NCI-H446 (cell line): Measurements from ENCODE around the gene CTBP1.

Experiments
- DNase-seq, 2 experiments: peaks; one replicate each; lab custom pipeline; 2025; lab: John Stamatoyannopoulos, UW

The CTBP1 gene

GRCh38 chr4:1283711-1284110, 34.8 kb upstream of the CTBP1 start:
- DNase-seq, result no peak

- DNase-seq, result no peak
Observed at GRCh38 chr4:1279253-1279652, 30.3 kb upstream of the CTBP1 start.

DNA sequence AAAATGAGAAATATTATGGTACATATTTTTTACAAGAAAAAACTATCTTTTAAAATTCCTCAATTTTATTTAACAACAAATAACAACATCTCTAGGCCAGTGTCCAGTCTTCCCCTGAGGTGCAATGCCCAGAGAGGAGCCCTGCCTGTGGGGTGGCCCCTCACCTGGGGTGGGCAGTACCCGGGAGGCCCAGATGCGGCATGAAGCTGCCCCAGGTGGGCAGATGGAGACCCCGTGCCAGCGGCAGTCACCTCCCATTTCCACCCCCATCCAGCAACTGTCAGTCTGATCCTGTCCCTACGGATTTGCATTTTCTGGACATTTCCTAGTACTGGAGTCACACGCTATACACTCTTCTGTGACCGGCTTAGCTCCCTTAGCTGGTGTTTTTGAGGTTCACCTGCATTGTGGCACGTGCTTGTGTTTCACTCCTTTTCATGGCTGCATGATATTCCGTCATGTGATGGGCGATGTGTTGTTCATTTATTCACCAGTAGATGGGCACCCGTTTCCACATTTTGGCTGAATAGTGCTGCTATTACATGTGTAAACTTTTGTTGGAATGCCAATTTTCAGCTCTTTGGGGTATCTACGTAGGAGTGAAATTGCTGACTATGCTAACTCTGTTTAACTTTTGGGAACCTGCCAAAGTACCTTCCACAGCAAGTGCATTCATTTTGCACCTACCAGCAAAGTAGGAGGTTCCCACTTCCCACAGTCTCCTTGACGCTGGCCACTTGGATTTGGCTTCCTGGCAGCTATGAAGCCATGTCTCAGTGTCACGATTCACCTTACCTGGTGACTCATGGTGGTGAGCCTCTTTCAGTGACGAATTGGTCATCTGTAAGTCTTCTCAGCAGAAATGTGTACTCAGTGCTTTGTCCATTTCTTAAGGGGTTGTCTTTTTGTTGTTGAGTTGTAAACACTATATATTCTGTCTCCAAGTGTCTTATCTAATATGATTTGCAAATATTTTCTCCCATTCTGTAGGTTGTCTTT, 29.0 kb upstream of the CTBP1 start:
- no peak for DNase-seq

DNA sequence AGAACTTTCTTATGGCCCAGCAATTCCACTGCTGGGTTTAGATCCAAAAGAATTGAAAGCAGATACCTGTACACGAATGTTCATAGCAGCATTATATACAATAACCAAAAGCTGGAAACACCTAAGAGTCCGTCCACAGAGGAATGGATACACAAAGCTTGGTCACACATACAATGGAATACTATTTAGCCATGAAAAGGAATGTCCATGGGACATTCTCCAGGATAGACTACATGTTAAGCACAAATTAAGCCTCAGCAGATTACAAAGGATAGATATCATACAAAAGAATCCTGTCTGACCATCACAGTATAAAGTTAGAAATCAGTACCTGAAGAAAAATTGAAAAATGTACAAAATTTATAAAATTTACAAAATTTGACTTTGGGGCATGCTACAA, 28.1 kb upstream of the CTBP1 start:
- no peak for DNase-seq

- DNase-seq, result no peak
Observed at GRCh38 chr4:1274871-1275270, 25.9 kb upstream of the CTBP1 start.

GRCh38 chr4:1271686-1272085, 22.8 kb upstream of the CTBP1 start:
- DNase-seq, result no peak

GRCh38 chr4:1269209-1269608, 20.3 kb upstream of the CTBP1 start:
- no peak for DNase-seq

DNA sequence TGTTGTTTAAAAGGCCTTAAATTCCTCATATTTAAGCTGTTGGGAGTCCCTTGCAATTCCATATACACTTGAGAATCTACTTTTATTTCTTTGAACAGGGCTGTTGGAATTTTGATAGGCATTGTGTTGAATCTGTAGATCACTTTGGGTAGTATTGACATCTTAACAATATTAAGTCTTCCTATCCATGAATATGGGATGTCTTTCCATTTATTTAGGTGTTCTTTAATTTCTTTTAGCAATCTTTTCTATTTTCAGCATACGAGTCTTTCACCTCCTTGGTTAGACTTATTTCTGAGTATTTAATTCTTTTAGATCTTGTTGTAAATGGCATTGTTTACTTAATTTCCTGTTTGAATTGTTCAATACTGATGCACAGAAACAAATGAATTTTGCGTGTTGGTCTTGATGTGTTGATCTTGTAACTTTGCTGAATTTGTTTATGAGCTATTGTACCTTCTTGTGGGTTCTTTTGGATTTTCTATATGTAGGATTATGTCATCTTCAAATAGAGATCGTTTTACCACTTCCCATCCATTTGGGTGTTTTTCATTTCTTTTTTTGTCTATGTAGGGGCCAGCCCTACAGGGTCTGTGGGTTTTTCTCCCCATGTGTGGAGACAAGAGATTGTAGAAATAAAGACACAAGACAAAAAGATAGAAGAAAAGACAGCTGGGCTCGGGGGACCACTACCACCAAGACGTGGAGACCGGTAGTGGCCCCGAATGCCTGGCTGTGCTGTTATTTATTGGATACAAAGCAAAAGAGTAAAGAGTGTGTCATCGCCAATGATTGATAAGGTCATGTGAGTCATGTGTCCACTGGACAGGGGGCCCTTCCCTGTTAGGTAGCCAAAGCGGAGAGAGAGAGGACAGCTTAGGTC, 18.2 kb upstream of the CTBP1 start:
- DNase-seq, result no peak

DNA sequence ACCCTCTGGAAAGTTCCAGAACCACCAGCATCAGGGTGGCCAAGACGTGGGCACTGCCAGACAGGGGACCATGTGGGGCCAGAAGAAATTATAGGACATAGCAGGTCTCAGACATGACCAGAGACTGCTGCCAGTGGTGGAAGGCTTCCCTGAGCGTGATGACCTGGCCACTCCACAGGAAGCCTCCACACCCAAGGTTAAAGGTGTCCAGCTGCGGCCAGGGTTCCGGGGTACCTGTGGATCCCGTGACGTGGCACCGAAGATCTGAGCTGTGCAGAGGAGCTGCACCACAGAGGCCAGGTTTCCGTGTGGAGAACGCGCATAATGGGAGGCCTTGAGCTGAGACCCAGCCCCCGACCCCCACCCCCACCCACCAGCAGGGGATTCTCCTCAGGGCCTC, 16.4 kb upstream of the CTBP1 start:
- no peak for DNase-seq

- DNase-seq, result no peak
Observed at GRCh38 chr4:1264942-1265341, 16.0 kb upstream of the CTBP1 start.

DNA sequence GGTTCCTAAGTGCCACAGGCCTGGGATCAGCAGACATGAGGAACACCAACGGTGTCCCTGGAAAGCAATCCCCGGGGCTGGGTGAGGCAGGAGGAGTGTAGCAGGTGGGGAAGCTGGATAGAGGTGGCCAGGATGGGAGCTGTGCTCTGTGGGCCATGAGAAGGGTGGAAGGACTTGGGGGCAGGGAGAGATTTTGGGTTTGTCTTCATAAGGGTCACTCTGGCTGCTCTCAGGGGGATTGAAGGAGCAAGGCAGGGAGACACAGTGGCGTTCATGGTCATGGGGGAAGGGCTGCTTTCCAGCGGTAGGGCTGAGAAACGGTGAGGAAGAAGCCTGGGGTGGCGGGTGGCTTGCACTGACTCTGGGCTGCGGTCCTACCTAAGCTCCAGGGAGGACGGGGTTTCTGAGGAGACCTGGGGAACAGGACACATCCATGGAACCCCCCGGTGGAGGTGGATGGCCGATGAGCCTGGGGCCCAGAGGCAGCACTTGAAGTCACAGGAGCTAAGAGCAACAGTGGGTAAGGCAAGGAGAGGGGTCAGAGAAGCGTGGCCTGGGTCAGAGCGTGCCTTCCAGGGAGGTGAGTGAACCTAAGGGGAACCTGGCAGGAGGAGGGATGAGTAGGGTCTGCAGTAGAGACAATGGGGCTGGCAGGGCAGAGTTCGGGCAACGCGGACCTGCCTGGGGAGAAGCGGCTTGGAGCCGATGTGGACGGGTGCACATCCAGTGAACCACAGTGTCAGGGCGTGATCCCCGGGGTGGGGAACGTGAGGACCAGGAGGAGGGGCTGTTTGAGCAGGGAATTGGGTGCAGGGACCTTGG, 12.4 kb upstream of the CTBP1 start:
- no peak for DNase-seq

DNA sequence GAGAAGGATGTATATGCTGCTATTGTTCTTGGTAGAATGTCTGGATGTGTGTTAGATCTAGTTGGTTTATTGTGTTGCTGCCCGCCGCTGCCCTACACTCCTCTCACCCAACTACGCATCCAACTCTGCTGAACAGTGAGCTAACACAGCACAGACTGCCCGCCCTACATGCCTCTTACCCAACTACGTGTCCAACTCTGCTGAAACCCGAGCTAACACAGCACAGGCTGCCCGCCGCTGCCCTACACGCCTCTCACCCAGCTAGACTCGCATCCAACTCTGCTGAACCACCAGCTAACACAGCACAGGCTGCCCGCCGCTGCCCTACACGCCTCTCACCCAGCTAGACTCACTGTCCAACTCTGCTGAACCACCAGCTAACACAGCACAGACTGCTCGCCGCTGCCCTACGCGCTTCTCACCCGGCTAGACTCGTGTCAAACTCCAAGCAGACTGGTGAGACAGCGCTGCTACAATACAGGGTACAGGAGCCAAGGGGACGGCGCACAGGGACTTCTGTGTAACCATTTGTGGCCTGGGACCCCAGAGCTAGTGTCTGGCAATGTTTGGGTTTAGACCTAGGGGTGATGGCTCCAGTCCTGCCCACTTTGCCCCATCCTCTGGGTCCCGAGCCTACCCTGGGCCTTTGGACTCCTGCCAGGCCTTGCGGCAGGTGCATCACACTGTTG, 11.6 kb upstream of the CTBP1 start:
- DNase-seq, result no peak

- DNase-seq, result no peak
Observed at GRCh38 chr4:1259966-1260365, 11.0 kb upstream of the CTBP1 start.

DNA sequence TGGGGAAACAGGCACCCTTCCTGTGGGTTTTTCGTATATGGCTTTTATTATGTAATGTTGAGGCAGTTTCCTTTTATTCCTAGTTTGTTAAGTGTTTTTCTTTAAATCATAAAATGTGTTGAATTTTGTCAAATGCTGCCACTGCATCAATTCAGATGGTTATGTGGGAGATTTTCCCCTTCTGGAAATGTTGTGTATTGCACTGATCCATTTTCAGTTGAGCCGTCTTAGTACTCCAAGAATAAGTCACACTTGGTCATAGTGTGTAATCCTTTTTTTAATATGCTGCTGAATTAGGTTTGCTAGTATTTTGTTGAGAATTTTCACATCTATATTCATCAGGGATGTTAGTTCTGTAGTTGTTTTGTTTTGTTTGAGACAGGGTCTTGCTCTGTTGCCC, 9.5 kb upstream of the CTBP1 start:
- DNase-seq, result no peak

DNA sequence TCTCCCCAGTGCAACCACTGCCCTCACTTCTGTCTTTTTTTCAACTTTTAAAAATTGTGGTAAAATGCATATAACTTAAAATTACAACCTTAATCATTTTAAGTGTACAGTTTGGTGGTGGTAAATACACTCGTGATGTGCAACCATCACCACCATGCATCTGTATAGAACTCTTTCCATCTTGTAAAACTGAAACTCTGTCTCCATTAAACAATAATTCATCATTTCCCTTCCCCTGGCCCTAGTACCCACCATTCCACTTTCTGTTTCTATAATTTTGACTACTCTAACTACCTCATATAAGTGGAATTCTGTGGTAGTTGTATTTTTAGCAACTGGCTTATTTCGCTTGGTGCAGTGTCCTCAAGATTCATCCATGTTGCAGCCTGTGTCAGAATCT, 6.8 kb upstream of the CTBP1 start:
- no peak for DNase-seq

DNA sequence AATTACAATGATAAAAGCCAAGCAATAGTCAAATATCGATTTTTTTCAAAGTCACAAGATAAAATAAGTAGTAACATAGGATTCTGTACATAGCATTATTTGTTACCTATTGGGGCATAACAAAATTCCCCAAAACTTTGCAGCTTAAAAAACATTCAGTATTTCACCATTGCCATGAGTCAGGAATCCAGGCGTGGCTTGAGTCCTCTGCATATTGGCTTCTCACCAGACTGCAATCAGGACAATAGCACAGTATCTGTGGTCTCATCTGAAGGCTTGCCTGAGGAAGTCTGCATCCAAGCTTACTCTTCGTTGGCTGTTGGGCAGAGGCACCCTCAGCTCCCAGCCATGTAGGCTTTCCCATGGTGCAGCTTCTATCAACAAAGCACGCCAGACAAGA, 6.2 kb upstream of the CTBP1 start:
- DNase-seq, result no peak

DNA sequence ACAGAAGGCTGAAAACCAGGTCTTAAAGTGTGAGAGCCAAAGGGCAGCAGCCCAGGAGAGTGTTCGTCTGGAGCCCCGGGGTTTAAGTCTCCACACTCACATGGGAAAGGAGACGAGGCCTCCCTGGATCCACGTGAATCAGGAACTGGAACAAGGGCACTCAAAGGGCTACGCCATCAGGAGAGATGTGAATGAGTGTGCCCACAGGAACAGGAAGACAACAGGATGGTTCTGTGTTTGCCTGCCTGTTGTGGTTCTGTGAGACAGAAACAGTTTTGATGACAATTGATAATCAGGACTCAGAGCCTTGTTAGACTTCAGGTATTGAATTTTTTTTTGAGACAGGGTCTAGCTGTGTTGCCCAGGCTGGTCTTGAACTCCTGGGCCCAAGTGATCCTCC, 4.9 kb upstream of the CTBP1 start:
- DNase-seq, result no peak

DNA sequence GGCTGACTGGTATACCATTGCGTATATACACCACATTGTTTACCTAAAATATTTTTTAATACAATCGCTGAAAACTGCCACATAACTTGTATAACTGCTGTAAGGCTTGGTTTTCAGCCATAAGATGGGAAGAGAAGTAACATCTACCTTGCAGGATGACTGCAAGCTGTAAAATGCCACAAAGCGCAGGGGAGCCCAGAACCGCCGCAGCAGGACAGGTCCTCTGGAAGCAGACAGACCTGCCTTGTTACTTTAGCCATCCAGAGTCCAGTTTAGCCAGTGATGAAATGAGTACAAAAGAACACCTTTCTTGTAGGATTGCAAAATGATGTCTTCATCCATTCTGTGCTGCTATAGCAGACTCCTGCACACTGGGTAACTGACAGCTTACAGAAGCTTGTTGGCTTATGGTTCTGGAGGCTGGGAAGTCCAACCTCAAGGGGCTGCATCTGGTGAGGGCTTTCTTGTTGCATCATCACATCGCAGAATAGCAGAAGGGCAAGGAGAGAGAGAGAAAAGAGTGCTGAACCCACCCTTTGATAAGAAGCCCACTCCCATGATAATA, 4.1 kb upstream of the CTBP1 start:
- DNase-seq, result no peak

GRCh38 chr4:1251773-1252066, 2.8 kb upstream of the CTBP1 start:
- DNase-seq, result no peak

- no peak for DNase-seq
Observed at GRCh38 chr4:1250921-1251772, 2.2 kb upstream of the CTBP1 start.

DNA sequence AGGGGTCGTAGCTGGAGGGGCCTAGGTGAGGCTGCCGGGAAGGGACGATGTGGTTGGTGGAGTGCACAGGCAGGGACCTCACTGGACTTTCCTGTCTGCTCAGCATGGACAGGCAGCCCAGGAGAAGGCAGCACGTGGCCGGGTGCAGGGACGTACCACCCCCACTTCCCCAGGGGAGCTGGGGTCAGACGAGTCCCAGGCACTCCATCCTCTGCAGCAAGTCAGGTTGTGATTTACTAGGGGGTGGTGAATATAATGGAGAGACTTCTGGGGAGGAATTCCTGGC, 1.5 kb upstream of the CTBP1 start:
- DNase-seq, result no peak
